Skin epidermis (tissue), 12 donors: ENCODE results near the gene KIN.
"Not testable (repeated sequence)": the region's sequence is repeated elsewhere in the genome, so short reads cannot be mapped to it uniquely, and the experiment has no call there.

ENCODE experiments used
- H3K27ac ChIP-seq, 21 experiments: fragments of 200-600 bp; sonication (generic) in 11 of 21; one replicate each; pipeline ENCODE4 v1.5.0; 2020; ENCODE audit warnings: mild to moderate bottlenecking in 3 of 21, inconsistent platforms in 2 of 21, moderate library complexity in 2 of 21
- H3K4me3 ChIP-seq, 7 experiments: fragments of 200-600 bp; sonication (generic) in 2 of 7; one replicate each; pipeline ENCODE4 v1.5.0; 2020; ENCODE audit warnings: inconsistent platforms in 2 of 7, mild to moderate bottlenecking in 2 of 7, moderate library complexity in 1 of 7

KIN gene

GRCh38 chr10:7787857-7788638 is at the start of gene KIN, which contains the start of gene ATP5F1C:
KIN (minus strand) TSS chr10:7787993; CDS start chr10:7787933, 60 bp downstream.
ATP5F1C (plus strand) TSS chr10:7788177; CDS start chr10:7788208, 31 bp downstream.
- Histone ChIP-seq H3K27ac (peak within 1 kb of the TSS; percentile 72 to 97 (median 92)), H3K4me3 (peak within 1 kb of the TSS; percentile 75 to 98 (median 89))

- Histone ChIP-seq H3K4me3 (no peak overlapping the region), H3K27ac (no peak overlapping the region)
Measured at GRCh38 chr10:7836571-7836970, 48.8 kb upstream of the KIN start.

GRCh38 chr10:7834262-7834661 is 46.5 kb upstream of the KIN start:
- H3K4me3 ChIP-seq = no peak overlapping the region
- H3K27ac ChIP-seq = no peak overlapping the region

GRCh38 chr10:7833210-7833609 is 45.4 kb upstream of the KIN start:
- Histone ChIP-seq H3K4me3 (no peak overlapping the region), H3K27ac (no peak overlapping the region)

GRCh38 chr10:7832060-7832459 is 44.3 kb upstream of the KIN start:
- Histone ChIP-seq H3K27ac (no peak overlapping the region), H3K4me3 (no peak overlapping the region)

- no peak overlapping the region for H3K27ac ChIP-seq
Measured at GRCh38 chr10:7829289-7829834, 41.6 kb upstream of the KIN start.

GRCh38 chr10:7826971-7827370 is 39.2 kb upstream of the KIN start:
- H3K4me3 ChIP-seq = no peak overlapping the region
- H3K27ac ChIP-seq = no peak overlapping the region

More at GRCh38 chr10:7829289-7829834, 41.6 kb upstream of the KIN start:
- no peak overlapping the region for H3K4me3 ChIP-seq

GRCh38 chr10:7824251-7824650 is 36.5 kb upstream of the KIN start:
- H3K27ac ChIP-seq = no peak overlapping the region

GRCh38 chr10:7819121-7819460 is 31.3 kb upstream of the KIN start:
- H3K27ac ChIP-seq = peak overlapping the region in 14 of 21 experiments; percentile 76 to 91 (median 84)
- peak overlapping the region; percentile 87 to 100 (median 97) for H3K4me3 ChIP-seq

More at GRCh38 chr10:7824251-7824650, 36.5 kb upstream of the KIN start:
- no peak overlapping the region for H3K4me3 ChIP-seq

GRCh38 chr10:7818295-7819120 is 30.7 kb upstream of the KIN start, which contains the start of gene TAF3:
TAF3 (plus strand) TSS chr10:7818505; CDS start chr10:7818710, 205 bp downstream.
- peak within 1 kb of the TSS; percentile 87 to 100 (median 97) for H3K4me3 ChIP-seq
- peak within 1 kb of the TSS in 20 of 21 experiments; percentile 13 to 91 (median 80) for H3K27ac ChIP-seq

- Histone ChIP-seq H3K4me3 (peak overlapping the region; percentile 87 to 100 (median 97)), H3K27ac (peak overlapping the region in 18 of 21 experiments; percentile 5 to 91 (median 80))
Measured at GRCh38 chr10:7817984-7818294, 30.1 kb upstream of the KIN start.

GRCh38 chr10:7817576-7817975 is 29.8 kb upstream of the KIN start:
- peak overlapping the region in 5 of 21 experiments; percentile 68 to 91 (median 86) for H3K27ac ChIP-seq
- H3K4me3 ChIP-seq = peak overlapping the region; percentile 87 to 100 (median 97)

- H3K4me3 ChIP-seq = no peak overlapping the region
Measured at GRCh38 chr10:7813481-7813880, 25.7 kb upstream of the KIN start.

GRCh38 chr10:7811743-7812142 is 23.9 kb upstream of the KIN start:
- not testable (repeated sequence) for H3K27ac ChIP-seq, H3K4me3 ChIP-seq

More at GRCh38 chr10:7813481-7813880, 25.7 kb upstream of the KIN start:
- no peak overlapping the region for H3K27ac ChIP-seq

- H3K4me3 ChIP-seq = no peak overlapping the region
- H3K27ac ChIP-seq = no peak overlapping the region
Measured at GRCh38 chr10:7811000-7811399, 23.2 kb upstream of the KIN start.

- H3K27ac ChIP-seq = no peak overlapping the region
- H3K4me3 ChIP-seq = no peak overlapping the region
Measured at GRCh38 chr10:7810443-7810842, 22.6 kb upstream of the KIN start.

GRCh38 chr10:7808686-7809267 is 21.0 kb upstream of the KIN start:
- Histone ChIP-seq H3K4me3 (no peak overlapping the region), H3K27ac (no peak overlapping the region)

GRCh38 chr10:7804741-7805140 is 16.9 kb upstream of the KIN start:
- no peak overlapping the region for H3K27ac ChIP-seq

GRCh38 chr10:7804216-7804615 is 16.4 kb upstream of the KIN start:
- no peak overlapping the region for H3K27ac ChIP-seq
- no peak overlapping the region for H3K4me3 ChIP-seq

More at GRCh38 chr10:7804741-7805140, 16.9 kb upstream of the KIN start:
- H3K4me3 ChIP-seq = no peak overlapping the region

GRCh38 chr10:7802606-7803005 is 14.8 kb upstream of the KIN start:
- Histone ChIP-seq H3K27ac (no peak overlapping the region), H3K4me3 (no peak overlapping the region)
